Choroid plexus epithelial cell (primary cell): Measurements from ENCODE around the gene HTR1D.

Source experiments
- DNase-seq: peaks from one replicate; pipeline ENCODE4 v3.0.0-alpha.2; 2010; ENCODE audit warnings: low read depth
- H3K4me3 ChIP-seq: 2 replicates; pipeline ENCODE4 v1.5.1; 2011; ENCODE audit warnings: low read depth, mild to moderate bottlenecking, control low read depth, low read length, moderate library complexity
- TF ChIP-seq, protein P1 (sequence below): conservative IDR thresholded peaks from 2 replicates; pipeline ENCODE4 v1.5.1; 2011; ENCODE audit warnings: low read depth, mild to moderate bottlenecking, control low read depth, inconsistent platforms, low read length, moderate library complexity

The HTR1D gene

DNA sequence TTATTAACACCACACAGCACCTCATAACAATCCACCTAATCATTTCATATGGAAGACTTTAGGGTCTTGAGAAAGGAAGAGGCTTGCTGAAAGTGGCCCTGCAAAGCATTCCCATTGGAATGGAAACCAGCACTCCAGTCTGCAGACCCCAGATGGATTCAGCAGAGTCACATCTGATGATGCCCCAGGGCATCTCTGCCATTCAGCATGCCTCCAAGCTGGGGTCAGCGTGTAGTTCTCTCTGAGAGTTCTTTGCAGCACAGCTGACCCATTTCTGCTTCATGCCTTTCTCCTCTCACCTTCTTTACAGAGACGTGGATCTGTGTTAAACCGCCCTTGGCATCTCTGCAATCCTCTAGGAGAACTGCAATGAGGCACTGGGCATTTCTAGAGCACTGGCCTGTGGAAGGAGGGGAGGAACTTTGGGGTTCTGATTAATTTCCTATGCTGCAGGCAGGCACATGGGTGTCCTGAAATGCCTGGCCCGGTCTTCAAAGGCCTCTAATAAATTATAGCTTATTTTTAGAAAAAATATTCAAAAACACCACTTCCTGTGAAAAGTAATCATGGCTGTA is 46.0 kb downstream of the HTR1D start:
- no peak for DNase-seq
- no peak overlapping the region for H3K4me3 ChIP-seq
- TF ChIP-seq, protein P1, sequence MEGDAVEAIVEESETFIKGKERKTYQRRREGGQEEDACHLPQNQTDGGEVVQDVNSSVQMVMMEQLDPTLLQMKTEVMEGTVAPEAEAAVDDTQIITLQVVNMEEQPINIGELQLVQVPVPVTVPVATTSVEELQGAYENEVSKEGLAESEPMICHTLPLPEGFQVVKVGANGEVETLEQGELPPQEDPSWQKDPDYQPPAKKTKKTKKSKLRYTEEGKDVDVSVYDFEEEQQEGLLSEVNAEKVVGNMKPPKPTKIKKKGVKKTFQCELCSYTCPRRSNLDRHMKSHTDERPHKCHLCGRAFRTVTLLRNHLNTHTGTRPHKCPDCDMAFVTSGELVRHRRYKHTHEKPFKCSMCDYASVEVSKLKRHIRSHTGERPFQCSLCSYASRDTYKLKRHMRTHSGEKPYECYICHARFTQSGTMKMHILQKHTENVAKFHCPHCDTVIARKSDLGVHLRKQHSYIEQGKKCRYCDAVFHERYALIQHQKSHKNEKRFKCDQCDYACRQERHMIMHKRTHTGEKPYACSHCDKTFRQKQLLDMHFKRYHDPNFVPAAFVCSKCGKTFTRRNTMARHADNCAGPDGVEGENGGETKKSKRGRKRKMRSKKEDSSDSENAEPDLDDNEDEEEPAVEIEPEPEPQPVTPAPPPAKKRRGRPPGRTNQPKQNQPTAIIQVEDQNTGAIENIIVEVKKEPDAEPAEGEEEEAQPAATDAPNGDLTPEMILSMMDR: no peak

DNA sequence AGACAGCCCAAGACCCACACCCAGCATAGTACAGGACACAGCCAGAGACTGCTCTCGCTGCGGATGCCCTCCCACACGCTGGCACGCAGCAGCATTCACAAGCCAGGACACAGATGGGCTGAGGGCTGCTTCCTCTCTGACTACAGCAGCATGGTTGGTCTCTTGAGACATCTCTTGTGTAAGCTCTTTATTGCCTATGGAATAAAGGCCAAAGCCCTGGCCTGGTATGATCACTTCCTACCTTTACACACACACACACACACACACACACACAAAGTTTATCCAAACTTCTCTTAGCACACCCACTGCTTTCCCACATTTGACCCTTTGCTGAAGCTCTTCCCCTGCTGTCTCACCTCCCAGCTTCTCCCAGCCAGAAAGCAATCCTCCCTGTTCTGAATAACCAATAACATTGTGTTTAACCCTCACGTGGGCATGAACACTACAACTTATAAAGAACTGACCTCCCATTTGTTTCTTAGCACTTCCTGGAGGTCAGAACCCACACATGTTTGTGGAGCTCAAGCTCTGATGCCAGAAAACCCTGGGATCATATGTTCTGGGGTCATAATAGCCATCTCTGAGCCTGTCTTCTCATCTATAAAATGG is 47.5 kb downstream of the HTR1D start:
- TF ChIP-seq, protein P1: no peak
- H3K4me3 ChIP-seq: no peak overlapping the region
- peak; percentile 90 for DNase-seq

DNA sequence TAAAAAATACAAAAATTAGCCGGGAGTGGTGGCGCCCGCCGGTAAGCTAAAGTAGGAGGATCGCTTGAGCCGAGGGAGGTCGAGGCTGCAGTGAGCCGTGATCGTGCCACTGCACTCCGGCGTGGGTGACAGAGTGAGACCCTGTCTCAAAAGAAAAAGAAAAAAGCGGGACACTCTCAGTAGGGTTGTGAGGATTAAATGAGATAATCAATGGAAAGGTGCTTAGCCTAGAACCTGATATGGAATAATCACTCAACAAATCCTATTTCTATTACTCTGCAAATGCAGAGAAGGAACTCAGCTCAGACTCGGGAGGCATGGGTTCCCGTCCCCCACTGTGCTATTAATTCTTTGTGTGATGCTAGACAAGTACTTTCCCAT is 48.1 kb downstream of the HTR1D start:
- no peak for DNase-seq

DNA sequence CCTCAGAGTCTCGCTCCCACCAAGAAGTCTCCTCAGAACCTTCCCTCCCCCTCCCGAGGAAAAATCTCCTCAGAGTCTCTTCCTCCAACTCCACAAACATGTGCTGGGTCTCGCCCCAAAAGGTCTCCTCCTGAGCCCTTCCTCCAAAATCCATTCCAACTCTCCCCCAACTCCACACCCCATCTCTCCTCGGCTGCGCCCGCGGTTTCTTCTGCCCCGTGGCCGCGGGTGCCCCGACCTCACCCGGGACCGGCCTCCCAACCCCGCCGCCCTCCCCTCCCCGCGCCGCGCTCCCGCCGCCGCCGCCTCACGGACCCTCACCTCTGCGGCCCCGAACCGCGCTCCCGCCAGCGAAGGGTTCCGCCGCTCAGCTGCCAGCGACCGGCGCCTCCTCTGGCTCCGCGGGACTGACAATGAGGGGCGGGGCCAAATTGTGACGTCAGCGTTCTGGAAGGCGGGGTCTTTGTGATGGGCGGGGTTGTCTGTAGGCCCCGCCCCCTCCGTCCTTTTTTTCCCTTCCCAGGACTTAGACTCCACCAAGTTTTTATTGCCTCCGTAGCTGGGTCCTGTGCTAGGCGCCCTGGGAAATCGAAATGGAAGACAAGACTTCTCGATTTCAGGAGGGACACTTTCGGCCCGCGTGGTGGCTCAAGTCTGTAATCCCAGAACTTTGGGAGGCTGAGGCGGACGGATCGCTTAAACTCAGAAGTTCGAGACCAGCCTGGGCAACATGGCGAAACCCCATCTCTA is 48.7 kb downstream of the HTR1D start, which contains the start of gene LUZP1:
Gene LUZP1, minus strand, starts transcription at position 412 of the 750 bp plus-strand sequence.
- DNase-seq: peak; percentile 93

More for the DNA sequence above, 48.1 kb downstream of the HTR1D start:
- H3K4me3 ChIP-seq: peak overlapping the region; percentile 74
- TF ChIP-seq, protein P1: no peak

DNA sequence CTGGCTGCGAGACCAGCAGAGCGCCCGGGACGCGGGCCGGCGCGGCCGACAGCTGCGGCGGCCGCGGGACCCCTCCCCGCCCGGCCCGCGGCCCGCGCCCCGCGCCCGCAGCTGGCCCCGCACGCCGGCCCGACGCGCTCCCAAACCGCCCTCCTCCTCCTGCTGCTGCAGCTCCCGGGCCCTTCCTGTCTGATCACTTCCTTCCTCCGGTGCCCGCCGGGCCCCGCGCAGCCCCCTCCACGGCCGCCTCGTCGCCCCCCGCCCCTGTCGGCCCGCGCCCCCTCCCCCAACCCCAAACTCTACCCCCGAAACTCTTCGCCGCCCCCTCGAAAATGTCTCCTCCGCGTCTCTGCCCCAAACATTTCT is 49.2 kb downstream of the HTR1D start:
- DNase-seq: no peak
- H3K4me3 ChIP-seq: peak overlapping the region; percentile 74
- TF ChIP-seq, protein P1: no peak

More for the DNA sequence above, 48.7 kb downstream of the HTR1D start, which contains the start of gene LUZP1:
- TF ChIP-seq, protein P1: no peak
- peak within 1 kb of the TSS; percentile 74 for H3K4me3 ChIP-seq

DNA sequence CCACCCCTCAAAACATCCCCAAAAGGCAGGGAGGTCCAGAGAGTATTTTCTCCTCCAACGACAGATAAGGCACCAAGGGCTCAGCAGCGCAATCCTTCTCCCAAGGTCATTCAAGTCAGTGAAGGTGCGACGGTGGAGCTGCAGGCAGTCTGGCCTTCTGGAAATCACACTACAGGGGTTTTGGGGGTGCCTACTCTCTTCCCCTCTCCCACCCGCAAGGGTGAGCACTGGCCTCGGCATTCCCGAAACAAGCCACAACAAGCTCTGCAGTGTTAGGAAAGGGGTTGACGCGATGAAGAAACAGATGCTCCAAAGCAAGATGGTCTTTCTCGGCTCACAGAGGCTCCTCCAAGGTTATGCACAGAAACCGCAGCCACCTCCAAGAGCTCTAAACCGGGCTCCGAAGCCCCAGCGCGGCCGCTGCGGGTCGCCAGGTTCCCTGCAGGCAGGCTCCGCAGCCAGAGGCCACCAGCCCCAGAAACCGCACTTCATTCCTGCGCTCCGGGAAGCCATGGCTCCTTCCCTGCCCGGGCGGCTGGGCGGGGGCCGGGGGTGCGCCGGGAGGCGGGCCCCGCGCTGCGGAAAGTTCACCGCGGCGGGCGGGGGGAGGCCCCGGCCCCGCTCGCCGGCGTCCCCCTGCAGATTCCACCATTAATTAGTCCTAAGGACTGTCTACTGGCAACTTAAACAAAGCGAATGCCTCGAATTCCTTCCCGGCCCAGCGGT is 49.8 kb downstream of the HTR1D start:
- DNase-seq: peak; percentile 97

More for the DNA sequence above, 49.8 kb downstream of the HTR1D start:
- peak overlapping the region; percentile 74 for H3K4me3 ChIP-seq
- TF ChIP-seq, protein P1: no peak
